ENCODE results near the gene TXNDC5.

DNA sequence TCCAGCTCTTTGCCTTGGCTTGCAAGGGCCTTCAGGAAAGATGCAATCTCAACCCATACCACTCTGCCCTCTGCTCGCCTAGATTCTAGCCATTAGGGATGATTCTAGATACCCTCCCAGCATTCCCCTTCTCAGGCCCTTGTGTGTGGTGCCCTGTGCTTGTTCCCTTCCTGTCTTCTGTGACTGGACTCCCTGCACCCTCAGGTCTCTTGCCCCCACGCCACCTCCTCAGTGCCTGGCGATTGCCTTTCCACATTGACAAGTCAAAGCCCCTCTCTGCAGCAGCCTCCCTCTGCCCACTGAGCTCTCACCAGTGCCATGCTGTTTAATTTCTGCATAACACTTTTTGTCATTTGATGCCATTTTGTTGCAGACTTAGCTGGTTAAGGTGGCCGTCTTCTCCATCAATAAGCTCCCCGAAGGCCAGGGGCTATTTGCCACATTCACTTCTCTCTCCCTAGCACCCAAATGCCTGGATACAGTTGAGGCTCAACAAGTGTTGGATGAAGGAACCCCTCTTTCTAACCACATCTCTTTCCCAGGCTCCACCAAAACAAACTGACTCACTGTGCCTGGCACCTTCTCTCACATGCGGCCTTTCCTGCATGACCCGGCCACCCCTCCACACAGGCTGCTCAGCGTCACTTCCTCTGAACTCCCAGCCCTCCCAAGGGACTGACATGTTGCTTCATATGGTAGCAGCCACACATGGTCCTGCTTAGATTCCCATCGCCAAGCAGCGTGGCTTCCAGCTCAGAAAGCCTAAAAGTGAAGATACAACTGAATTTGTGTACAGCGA is 4.6 kb upstream of the TXNDC5 start:
- TF ChIP-seq, protein P1, sequence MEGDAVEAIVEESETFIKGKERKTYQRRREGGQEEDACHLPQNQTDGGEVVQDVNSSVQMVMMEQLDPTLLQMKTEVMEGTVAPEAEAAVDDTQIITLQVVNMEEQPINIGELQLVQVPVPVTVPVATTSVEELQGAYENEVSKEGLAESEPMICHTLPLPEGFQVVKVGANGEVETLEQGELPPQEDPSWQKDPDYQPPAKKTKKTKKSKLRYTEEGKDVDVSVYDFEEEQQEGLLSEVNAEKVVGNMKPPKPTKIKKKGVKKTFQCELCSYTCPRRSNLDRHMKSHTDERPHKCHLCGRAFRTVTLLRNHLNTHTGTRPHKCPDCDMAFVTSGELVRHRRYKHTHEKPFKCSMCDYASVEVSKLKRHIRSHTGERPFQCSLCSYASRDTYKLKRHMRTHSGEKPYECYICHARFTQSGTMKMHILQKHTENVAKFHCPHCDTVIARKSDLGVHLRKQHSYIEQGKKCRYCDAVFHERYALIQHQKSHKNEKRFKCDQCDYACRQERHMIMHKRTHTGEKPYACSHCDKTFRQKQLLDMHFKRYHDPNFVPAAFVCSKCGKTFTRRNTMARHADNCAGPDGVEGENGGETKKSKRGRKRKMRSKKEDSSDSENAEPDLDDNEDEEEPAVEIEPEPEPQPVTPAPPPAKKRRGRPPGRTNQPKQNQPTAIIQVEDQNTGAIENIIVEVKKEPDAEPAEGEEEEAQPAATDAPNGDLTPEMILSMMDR (IDR thresholded peaks at IDR 0.05; ENCODE audit: insufficient read depth, low read length) = no peak
- peak; percentile 59 for TF ChIP-seq POLR2AphosphoS5 (IDR thresholded peaks at IDR 0.05; ENCODE audit: low read depth)

Measured in HL-60 (cell line).